KOPT-K1 (cell line): ENCODE results near the gene AGPAT2.

Source experiments
- H3K27ac ChIP-seq: fragments of 200-600 bp; sonication (generic); 2 replicates; pipeline ENCODE4 v1.5.1; 2016; ENCODE audit warnings: antibody characterized with exemption, mild to moderate bottlenecking, low read depth, low read length; ENCODE audit not compliant: poor library complexity, severe bottlenecking
- H3K36me3 ChIP-seq: fragments of 200-600 bp; sonication (generic); 2 replicates; pipeline ENCODE4 v1.5.1; 2017; ENCODE audit warnings: antibody characterized with exemption, mild to moderate bottlenecking, low read length, moderate library complexity; ENCODE audit not compliant: insufficient read depth
- H3K9me3 ChIP-seq: fragments of 200-600 bp; sonication (generic); 2 replicates; pipeline ENCODE4 v1.5.1; 2017; ENCODE audit warnings: antibody characterized with exemption, low read length, mild to moderate bottlenecking; ENCODE audit not compliant: insufficient read depth, poor library complexity, severe bottlenecking

The AGPAT2 gene

GRCh38 chr9:136661641-136662325 is 25.5 kb downstream of the AGPAT2 start:
- Histone ChIP-seq H3K9me3 (no peaks in the 10 kb centered on the region), H3K27ac (no peak overlapping the region), H3K36me3 (no peaks in the 10 kb centered on the region)

GRCh38 chr9:136660971-136661550 is 26.2 kb downstream of the AGPAT2 start:
- Histone ChIP-seq H3K27ac (no peak overlapping the region), H3K9me3 (no peaks in the 10 kb centered on the region), H3K36me3 (no peaks in the 10 kb centered on the region)

GRCh38 chr9:136659861-136660784 is 27.1 kb downstream of the AGPAT2 start:
- no peak overlapping the region for H3K27ac ChIP-seq
- no peaks in the 10 kb centered on the region for H3K9me3 ChIP-seq
- H3K36me3 ChIP-seq, result no peaks in the 10 kb centered on the region

- peak overlapping the region; percentile 25 for H3K27ac ChIP-seq
- H3K36me3 ChIP-seq, result no peaks in the 10 kb centered on the region
- no peaks in the 10 kb centered on the region for H3K9me3 ChIP-seq
These were observed 28.3 kb downstream of the AGPAT2 start for GRCh38 chr9:136658849-136659535.

- Histone ChIP-seq H3K27ac (no peak overlapping the region), H3K9me3 (no peaks in the 10 kb centered on the region), H3K36me3 (no peaks in the 10 kb centered on the region)
These were observed 29.0 kb downstream of the AGPAT2 start for GRCh38 chr9:136657974-136658848.

- Histone ChIP-seq H3K36me3 (no peaks in the 10 kb centered on the region), H3K9me3 (no peaks in the 10 kb centered on the region), H3K27ac (no peak overlapping the region)
These were observed 30.3 kb downstream of the AGPAT2 start for GRCh38 chr9:136656795-136657611.

GRCh38 chr9:136656183-136656738 is 31.0 kb downstream of the AGPAT2 start:
- H3K9me3 ChIP-seq, result no peaks in the 10 kb centered on the region
- H3K27ac ChIP-seq, result no peak overlapping the region
- H3K36me3 ChIP-seq, result no peaks in the 10 kb centered on the region

- H3K9me3 ChIP-seq, result no peaks in the 10 kb centered on the region
- no peaks in the 10 kb centered on the region for H3K36me3 ChIP-seq
- no peak overlapping the region for H3K27ac ChIP-seq
These were observed 31.6 kb downstream of the AGPAT2 start for GRCh38 chr9:136655536-136656182.

GRCh38 chr9:136654820-136655535 is 32.3 kb downstream of the AGPAT2 start:
- no peaks in the 10 kb centered on the region for H3K9me3 ChIP-seq
- no peaks in the 10 kb centered on the region for H3K36me3 ChIP-seq
- no peak overlapping the region for H3K27ac ChIP-seq

GRCh38 chr9:136653323-136654079 is 33.8 kb downstream of the AGPAT2 start:
- Histone ChIP-seq H3K36me3 (no peaks in the 10 kb centered on the region), H3K27ac (no peak overlapping the region), H3K9me3 (no peaks in the 10 kb centered on the region)

- H3K36me3 ChIP-seq, result no peaks in the 10 kb centered on the region
- no peaks in the 10 kb centered on the region for H3K9me3 ChIP-seq
- no peak overlapping the region for H3K27ac ChIP-seq
These were observed 35.4 kb downstream of the AGPAT2 start for GRCh38 chr9:136651860-136652259.

GRCh38 chr9:136650648-136651047 is 36.6 kb downstream of the AGPAT2 start:
- H3K27ac ChIP-seq, result no peak overlapping the region
- H3K9me3 ChIP-seq, result no peaks in the 10 kb centered on the region
- no peaks in the 10 kb centered on the region for H3K36me3 ChIP-seq
